Stimulated activated CD4-positive, alpha-beta T cell treated with anti-CD3 and anti-CD28 coated beads, Interleukin-2, amount 100 ng/mL, for 48 hours (primary cell): ENCODE data around the gene COPE.
"Not testable (repeated sequence)": the region's sequence is repeated elsewhere in the genome, so short reads cannot be mapped to it uniquely, and the experiment has no call there.

Experiments
- DNase-seq, 2 donors: peaks; one replicate each; pipeline ENCODE4 v3.0.0-alpha.2; 2020

COPE gene

GRCh38 chr19:18919086-18919899, at the start of gene COPE, which contains the start of gene DDX49:
COPE (minus strand) TSS chr19:18919387; CDS start chr19:18919348, 39 bp downstream.
DDX49 (plus strand) TSS chr19:18919715; CDS start chr19:18919742, 27 bp downstream.
- DNase-seq: peak; percentile 91 to 95

GRCh38 chr19:18967358-18968146, 48.4 kb upstream of the COPE start:
- no peak for DNase-seq

DNA sequence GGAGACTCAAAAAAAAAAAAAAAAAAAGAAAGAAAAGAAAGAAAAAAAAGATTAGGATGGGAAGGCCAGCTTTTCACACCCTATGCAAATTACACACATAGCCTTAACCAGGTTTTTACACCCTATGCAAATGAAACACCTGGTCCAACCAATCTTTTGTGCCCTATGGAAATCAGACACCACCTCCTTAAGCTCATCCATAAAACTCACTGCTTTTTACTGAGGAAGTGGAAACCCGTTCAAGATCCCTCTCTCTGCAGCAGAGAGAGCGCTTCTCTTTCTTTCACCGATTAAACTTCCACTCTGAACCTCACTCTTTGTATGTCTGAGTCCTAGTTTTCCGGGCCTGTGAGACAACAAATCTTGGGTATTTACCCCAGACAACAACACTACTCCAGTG, 47.1 kb upstream of the COPE start:
- no peak for DNase-seq

DNA sequence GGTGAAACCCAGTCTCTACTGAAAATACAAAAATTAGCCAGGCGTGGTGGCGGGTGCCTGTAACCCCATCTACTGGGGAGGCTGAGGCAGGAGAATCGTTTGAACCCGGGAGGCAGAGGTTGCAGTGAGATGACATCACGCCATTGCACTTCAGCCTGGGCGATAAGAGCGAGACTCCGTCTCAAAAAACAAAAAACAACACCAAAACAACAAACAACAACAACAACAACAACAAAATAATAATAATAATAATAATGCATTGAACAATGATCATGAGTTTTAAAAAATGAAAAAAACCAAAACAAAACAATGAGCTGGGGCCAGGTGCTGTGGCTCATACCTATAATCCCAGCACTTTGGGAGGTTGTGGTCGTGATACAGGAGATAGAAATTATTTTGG, 44.9 kb upstream of the COPE start:
- DNase-seq: no peak

- no peak for DNase-seq
Observed at GRCh38 chr19:18961767-18962620, 42.8 kb upstream of the COPE start.

DNA sequence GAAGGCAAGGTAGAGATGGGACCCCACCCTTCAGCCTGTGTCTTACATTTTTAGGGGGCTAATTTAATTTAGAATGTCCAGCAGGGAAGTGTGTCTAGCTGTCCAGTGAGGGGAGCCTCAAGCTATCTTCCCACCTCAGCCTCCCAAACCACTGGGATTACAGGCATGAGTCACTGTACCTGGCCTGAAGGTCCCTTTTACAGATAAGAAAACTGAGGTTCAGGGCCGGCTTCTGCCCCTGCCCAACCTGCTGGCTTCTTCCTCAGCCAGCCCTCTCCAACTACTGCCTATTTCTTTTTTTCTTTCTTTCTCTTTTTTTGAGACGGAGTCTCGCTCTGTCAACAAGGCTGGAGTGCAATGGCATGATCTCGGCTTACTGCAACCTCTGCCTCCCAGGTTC, 41.2 kb upstream of the COPE start:
- no peak for DNase-seq

DNA sequence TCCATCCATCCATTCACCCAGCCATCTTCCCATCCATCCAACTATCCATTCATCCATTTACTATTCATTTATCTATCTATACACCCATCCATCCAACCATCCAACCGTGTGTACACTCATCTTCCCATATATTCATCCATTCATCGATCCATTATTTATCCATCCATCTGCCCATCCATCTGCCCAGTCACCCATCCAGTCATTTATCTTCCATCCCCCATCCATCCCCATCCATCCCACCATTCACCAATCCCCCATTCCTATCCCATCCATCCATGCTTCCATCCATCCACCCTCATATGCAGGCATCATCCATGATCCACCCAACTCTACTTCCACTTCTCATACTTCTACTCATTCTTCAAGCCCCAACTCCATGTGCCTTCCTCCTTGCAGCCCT, 35.9 kb upstream of the COPE start:
- no peak for DNase-seq

DNA sequence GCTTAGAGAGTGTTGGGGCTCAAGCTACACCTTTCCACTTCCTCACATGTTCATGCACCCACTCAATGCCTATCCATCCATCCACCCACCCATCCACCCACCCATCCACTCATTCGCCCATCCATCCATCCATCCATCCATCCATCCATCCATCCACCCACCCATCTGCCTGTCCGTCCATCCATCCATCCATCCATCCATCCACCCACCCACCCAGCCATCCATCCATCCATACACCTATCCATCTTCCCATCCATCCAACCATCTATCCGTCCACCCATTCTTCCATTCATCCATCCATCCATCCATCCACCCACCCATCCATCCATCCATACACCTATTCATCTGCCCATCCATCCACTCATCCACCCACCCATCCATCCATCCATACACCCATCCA, 34.9 kb upstream of the COPE start:
- no peak for DNase-seq

DNA sequence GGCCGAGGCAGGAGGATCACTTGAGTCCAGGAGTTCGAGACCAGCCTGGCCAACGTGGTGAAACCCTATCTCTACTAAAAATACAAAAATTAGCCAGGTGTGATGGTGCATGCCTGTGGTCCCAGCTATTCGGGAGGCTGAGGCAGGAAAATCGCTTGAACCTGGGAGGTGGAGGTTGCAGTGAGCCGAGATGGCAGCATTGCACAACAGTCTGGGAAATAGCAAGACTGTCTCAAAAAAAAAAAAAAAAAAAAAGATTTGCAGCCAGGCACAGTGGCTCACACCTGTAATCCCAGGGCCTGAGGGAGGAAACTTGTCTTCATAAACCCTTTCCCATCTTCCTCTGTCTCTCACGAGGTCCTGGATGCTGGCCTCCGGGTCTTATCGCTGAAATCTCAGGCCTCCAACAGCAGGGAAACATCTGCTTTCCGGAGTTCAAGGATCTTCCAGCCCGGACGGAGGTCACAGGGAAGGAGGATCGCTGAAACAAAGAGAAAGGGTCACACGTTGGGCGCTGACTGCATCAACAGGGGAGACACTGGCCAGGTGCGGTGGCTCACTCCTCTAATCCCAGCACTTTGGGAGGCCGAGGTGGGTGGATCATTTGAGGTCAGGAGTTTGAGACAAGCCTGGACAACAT, 33.3 kb upstream of the COPE start:
- DNase-seq: not testable (repeated sequence)

- DNase-seq: no peak
Observed at GRCh38 chr19:18951721-18952281, 32.6 kb upstream of the COPE start.

DNA sequence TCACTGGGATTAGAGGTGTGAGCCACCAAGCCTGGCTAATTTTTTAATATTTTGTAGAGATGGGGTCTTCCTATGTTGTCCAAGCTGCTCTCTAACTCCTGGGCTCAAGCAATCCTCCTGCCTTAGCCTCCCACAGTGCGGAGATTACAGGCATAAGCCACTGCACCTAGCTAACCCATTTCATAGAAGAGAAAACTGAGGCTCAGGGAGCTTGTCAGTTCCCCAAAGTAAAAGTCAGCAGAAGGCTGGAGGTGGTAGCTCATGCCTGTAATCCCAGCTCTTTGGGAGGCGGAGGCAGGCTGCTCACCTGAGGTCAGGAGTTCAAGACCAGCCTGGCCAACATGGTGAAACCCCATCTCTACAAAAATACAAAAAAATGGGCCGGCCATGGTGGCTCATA, 30.7 kb upstream of the COPE start:
- no peak for DNase-seq

GRCh38 chr19:18948976-18949356, 29.8 kb upstream of the COPE start:
- no peak for DNase-seq

GRCh38 chr19:18948075-18948975, 29.1 kb upstream of the COPE start:
- DNase-seq: no peak

DNA sequence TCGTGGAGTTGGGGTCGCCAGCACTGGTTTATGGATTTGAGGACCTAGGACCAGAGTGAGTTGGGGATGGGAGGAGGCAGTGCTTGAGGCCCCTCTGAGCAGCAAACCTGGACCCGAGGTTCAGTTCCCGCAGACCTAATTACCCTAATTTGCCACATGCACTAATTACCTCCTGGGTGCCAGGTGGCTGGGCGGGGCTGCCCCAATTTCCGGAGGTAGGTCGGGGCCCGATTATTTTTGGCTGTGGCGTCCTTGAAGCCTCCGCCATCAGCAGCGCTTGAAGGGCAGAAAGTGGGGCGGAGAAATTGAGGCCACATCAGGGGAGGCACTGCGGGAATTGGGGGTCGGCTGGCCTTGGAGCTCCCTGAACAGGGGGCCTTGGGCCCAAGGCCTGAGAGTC, 27.7 kb upstream of the COPE start:
- no peak for DNase-seq

DNA sequence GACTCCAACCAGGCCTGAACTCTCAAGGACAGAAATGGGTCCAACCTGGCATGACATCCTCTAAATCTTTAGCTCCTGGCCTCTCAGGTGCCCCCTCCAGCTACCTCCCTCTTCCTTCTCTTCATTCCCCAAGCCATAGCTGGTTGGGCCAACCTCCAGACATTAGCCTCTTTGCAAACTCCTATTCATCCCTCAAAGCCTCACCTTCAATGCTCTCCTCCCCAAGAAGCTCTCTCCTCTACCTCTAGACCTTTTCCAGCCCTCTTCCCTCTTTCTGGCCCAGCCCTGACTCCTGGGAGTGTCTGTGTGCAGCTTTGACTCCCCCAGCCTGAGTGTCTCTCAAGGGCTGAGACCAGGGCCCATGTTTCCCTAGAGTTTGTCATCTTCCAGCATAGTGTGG, 27.1 kb upstream of the COPE start:
- no peak for DNase-seq

DNA sequence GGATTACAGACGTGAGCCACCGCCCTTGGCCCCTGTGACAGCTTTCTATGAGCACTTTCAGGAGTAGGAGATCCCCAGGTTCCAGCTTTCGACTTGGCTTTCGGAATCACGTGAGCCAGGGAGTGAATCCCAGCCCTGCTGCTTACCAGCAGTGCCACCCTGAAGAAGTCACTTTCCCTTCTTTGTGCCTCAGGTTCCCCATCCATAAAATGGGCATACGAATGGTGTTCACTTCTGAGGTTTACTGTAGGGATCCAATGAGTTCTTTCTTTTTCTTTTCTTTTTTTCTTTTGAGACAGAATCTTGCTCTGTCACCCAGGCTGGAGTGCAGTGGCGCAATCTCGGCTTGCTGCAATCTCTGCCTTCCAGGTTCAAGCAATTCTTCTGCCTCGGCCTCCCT, 26.1 kb upstream of the COPE start:
- no peak for DNase-seq

DNA sequence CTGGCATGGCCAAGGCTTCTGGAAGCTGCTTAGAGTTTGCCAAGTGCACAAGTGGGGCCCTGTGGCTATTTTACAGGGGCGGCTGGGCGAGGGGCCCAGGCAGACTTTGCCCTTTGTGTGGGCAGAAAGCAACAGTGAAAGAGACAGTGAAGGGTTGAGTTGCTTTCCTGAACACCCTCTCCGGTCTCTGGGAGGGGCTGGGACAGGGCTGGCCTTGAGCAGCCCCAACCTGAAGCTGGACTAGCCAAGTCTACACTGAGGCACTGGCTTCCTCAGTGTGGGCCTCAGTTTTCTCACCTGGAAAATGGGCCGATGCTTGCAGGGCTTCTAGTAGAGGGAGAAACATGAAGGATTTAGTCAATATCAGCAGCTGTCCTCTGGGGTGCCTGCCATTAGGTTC, 24.3 kb upstream of the COPE start:
- DNase-seq: no peak

DNA sequence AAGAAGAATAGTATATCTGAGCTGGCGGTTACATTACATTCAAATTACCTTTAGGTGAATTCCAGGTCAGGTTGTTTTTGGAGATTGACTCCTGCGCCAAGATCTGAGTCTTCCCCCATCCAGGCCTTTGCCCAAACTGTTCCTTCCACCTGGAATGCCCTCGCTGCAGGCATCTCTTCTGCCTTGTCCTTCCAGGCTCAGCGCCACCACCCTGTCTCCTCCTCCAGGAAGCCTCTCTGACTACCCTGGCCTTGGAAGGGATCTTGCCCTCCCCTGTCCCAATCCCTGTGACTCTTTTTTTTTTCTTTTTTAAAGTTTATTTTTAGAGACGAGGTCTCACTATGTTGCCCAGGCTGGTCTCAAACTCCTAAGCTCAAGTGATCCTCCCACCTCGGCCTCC, 23.5 kb upstream of the COPE start:
- no peak for DNase-seq

DNA sequence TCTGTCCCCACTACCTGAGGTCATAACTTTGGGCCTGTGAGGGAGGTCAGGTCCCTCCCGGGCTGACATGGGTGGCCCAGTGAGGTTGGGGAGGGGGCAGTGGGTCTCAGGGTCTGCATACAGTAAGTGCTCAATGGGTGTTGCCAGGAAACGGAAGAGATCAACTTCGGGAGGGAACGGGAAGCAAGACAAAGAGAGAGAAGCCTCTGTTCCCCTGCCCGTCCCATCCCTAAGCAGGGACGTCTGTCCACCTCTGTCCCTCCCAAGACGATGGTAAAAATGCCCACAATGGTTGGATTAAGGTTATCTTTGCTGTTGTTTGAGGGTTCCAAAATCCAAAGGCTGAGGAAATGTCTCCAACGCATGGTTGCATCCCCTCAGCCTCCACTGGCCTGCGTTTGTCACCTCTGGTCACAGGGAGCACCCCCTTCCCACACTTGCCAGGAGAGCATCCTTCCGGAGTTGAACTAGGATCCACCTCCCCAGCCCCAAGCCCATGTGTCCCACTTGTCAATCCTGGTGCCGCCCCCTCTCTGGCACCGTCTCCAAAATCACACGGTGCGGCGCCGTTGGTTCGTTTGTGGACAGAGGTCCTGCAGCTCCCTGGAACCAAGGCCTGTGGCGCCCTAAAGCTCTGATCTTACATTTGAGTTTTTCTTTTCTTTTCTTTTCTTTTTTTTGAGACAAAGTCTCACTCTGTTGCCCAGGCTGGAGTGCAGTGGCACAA, 22.6 kb upstream of the COPE start:
- no peak for DNase-seq

- DNase-seq: peak; percentile 79 to 81
Observed at GRCh38 chr19:18940769-18941627, 21.8 kb upstream of the COPE start, which contains the start of gene HOMER3. HOMER3 (minus strand) TSS chr19:18941217; CDS start chr19:18938982, 2,235 bp downstream.
